ENCODE data around the gene DTD1. TPM values are rescaled to one million over a fixed set of nuclear protein-coding genes. Genes with fewer than 3 reads are reported as not detected.

DTD1 gene
- total RNA-seq, 1 experiment from 2014 or later, result 62.8 TPM

GRCh38 chr20:18685406-18685805 lies 97.6 kb downstream of the DTD1 start:
- Histone ChIP-seq H3K4me2 (no peak overlapping the region), H3K27me3 (ENCODE audit: insufficient read depth, low read depth) (no peaks in the 10 kb centered on the region), H2AFZ (no peak overlapping the region), H3K9me2 (ENCODE audit: insufficient read depth) (no peaks in the 10 kb centered on the region), H3K79me2 (ENCODE audit: low read depth) (no peaks in the 10 kb centered on the region), H3K4me3 (no peak overlapping the region), H3K27ac (no peak overlapping the region), H3F3A (ENCODE audit: insufficient read depth, low read depth) (no peaks in the 10 kb centered on the region), H3K9me3 (ENCODE audit: insufficient read depth, low read depth) (no peaks in the 10 kb centered on the region), H3K4me1 (replicated peaks; ENCODE audit: insufficient read depth) (no peaks in the 10 kb centered on the region), H4K20me1 (ENCODE audit: insufficient read depth) (no peaks in the 10 kb centered on the region), H3K36me3 (ENCODE audit: low read depth) (no peaks in the 10 kb centered on the region)
- ChIA-PET CTCF (no interaction called here), POLR2A (ENCODE audit: unreplicated experiment) (interaction anchor here (0.6 kb wide), 2 partner anchors 21 to 579 kb away, joined by 5 to 11 read pairs; no protein-coding TSS in a partner anchor)
- DNase-seq, result no peak
- BruUV-seq (replicated peaks), result no TSS peak
- no peak for TF ChIP-seq CTCF (conservative IDR thresholded peaks at IDR 0.05)
- TF ChIP-seq EZH2 (IDR thresholded peaks at IDR 0.05; ENCODE audit: low read depth), result no peak
- intact Hi-C loops (cut with micrococcal nuclease; ENCODE audit: unreplicated experiment), result no loop called here

GRCh38 chr20:18686696-18687095 lies 98.8 kb downstream of the DTD1 start:
- intact Hi-C loops (cut with micrococcal nuclease; ENCODE audit: unreplicated experiment), result no loop called here
- H4K20me1 ChIP-seq (ENCODE audit: insufficient read depth), result no peaks in the 10 kb centered on the region
- no peak overlapping the region for H3K4me2 ChIP-seq
- H3K27me3 ChIP-seq (ENCODE audit: insufficient read depth, low read depth), result no peaks in the 10 kb centered on the region
- no peaks in the 10 kb centered on the region for H3K36me3 ChIP-seq (ENCODE audit: low read depth)
- no peaks in the 10 kb centered on the region for H3F3A ChIP-seq (ENCODE audit: insufficient read depth, low read depth)
- ChIA-PET CTCF (no interaction called here), POLR2A (ENCODE audit: unreplicated experiment) (no interaction called here)
- H3K9me3 ChIP-seq (ENCODE audit: insufficient read depth, low read depth), result no peaks in the 10 kb centered on the region
- no TSS peak for BruUV-seq (replicated peaks)
- H3K4me1 ChIP-seq (replicated peaks; ENCODE audit: insufficient read depth), result no peaks in the 10 kb centered on the region
- H3K27ac ChIP-seq, result no peak overlapping the region
- H3K79me2 ChIP-seq (ENCODE audit: low read depth), result no peaks in the 10 kb centered on the region
- no peak for DNase-seq
- TF ChIP-seq CTCF (conservative IDR thresholded peaks at IDR 0.05) (no peak), EZH2 (IDR thresholded peaks at IDR 0.05; ENCODE audit: low read depth) (no peak)
- no peaks in the 10 kb centered on the region for H3K9me2 ChIP-seq (ENCODE audit: insufficient read depth)
- H3K4me3 ChIP-seq, result no peak overlapping the region
- no peak overlapping the region for H2AFZ ChIP-seq

- Histone ChIP-seq H3F3A (ENCODE audit: insufficient read depth, low read depth) (no peaks in the 10 kb centered on the region), H3K4me3 (no peak overlapping the region), H3K9me2 (ENCODE audit: insufficient read depth) (no peaks in the 10 kb centered on the region), H3K36me3 (ENCODE audit: low read depth) (no peaks in the 10 kb centered on the region), H2AFZ (no peak overlapping the region), H3K27ac (no peak overlapping the region), H3K27me3 (ENCODE audit: insufficient read depth, low read depth) (no peaks in the 10 kb centered on the region), H3K4me1 (replicated peaks; ENCODE audit: insufficient read depth) (no peaks in the 10 kb centered on the region), H3K79me2 (ENCODE audit: low read depth) (no peaks in the 10 kb centered on the region), H4K20me1 (ENCODE audit: insufficient read depth) (no peaks in the 10 kb centered on the region; the same call in 1 of the 2 replicates), H3K4me2 (no peak overlapping the region), H3K9me3 (ENCODE audit: insufficient read depth, low read depth) (no peaks in the 10 kb centered on the region)
- CTCF ChIA-PET, result no interaction called here
- POLR2A ChIA-PET (ENCODE audit: unreplicated experiment), result interaction anchor here (0.6 kb wide), 1 partner anchor 909 kb away, joined by 3 read pairs; no protein-coding TSS in a partner anchor
- no peak for DNase-seq
- TF ChIP-seq CTCF (conservative IDR thresholded peaks at IDR 0.05) (no peak), EZH2 (IDR thresholded peaks at IDR 0.05; ENCODE audit: low read depth) (no peak)
- no TSS peak for BruUV-seq (replicated peaks)
- intact Hi-C loops (cut with micrococcal nuclease; ENCODE audit: unreplicated experiment), result no loop called here
Measured at GRCh38 chr20:18688676-18689075, 100.8 kb downstream of the DTD1 start.

All from PC-9 (cell line).